ENCODE data around the gene NPAT. TPM values are rescaled to one million over a fixed set of nuclear protein-coding genes. Genes with fewer than 3 reads are reported as not detected.

The NPAT gene
- 5.6 TPM for polyA plus RNA-seq (2013, experiment 1 of 2; ENCODE audit: insufficient read length)
- 7.8 TPM for polyA plus RNA-seq (2013, experiment 2 of 2; ENCODE audit: insufficient read length)

GRCh38 chr11:108222574-108223347, at the start of gene NPAT, which contains the start of gene ATM:
TSS of gene NPAT (minus strand) at chr11:108222638. CDS start at chr11:108222536, 102 bp downstream.
TSS of gene ATM (plus strand) at chr11:108223067. CDS start at chr11:108227625, 4,558 bp downstream.
- peak; percentile 99 for DNase-seq

- no peak for DNase-seq
These were observed 47.1 kb upstream of the NPAT start for GRCh38 chr11:108269583-108269982.

- DNase-seq: no peak
These were observed 30.7 kb upstream of the NPAT start for GRCh38 chr11:108253176-108253575.

GRCh38 chr11:108246885-108247284, 24.4 kb upstream of the NPAT start:
- no peak for DNase-seq

DNA sequence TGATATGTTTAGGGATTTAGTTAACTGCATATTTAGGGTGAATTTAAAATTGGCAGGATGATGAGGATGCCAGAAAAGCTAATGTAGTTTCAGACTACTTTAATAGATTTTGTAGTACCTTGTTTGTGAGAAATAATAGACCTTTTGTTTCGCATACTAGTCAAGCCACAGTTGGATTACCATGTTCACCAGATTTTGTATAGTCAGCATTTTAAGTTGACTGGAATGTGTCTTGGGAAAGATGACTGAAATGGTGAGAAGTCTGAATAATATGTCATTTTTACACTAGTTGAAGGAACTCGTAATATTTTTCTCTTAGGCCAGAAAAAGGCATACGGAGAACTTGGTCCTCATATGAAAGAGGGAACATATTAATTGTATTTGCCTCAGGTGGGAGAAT, 23.9 kb upstream of the NPAT start:
- no peak for DNase-seq

- no peak for DNase-seq
These were observed 20.0 kb upstream of the NPAT start for GRCh38 chr11:108242422-108242821.

GRCh38 chr11:108241330-108242037, 19.0 kb upstream of the NPAT start:
- DNase-seq: no peak

DNA sequence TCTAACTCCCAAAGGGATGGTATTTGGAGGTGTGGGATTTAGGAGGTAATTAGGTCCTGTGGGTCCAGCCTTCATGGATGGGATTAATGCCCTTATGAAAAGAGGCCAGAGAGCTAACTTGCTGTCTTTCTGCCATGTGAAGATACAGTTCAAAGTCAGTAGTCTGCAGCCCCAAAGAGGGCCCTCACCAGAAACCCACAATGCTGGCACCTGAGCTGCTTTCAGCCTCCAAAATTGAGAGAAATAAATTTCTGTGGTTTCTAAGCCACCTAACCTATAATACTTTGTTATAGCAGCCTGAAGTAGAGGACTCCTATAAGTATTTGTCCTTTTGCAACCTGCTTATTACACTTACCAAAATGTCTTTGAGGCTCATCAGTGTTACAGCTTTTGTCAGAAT, 16.6 kb upstream of the NPAT start:
- no peak for DNase-seq

- DNase-seq: no peak
These were observed 14.6 kb upstream of the NPAT start for GRCh38 chr11:108237058-108237481.

GRCh38 chr11:108235633-108236032, 13.2 kb upstream of the NPAT start:
- no peak for DNase-seq

DNA sequence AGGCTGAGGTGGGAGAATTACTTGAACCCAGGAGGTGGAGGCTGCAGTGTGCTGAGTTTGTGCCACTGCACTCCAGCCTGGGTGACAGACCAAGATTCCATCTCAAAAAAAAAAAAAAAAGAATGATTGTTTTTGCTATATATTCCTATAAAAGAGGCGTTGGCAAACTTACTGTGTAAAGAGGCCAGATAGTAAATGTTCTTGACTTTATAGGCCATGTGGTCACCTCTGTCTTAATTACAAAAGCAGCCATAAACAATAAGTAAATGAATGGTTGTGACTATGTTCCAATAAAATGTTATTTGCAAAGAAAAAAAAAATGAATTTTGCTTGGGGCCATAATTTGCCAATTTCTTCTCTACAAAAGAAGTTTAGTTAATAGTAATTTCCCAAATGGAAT, 12.8 kb upstream of the NPAT start:
- no peak for DNase-seq

DNA sequence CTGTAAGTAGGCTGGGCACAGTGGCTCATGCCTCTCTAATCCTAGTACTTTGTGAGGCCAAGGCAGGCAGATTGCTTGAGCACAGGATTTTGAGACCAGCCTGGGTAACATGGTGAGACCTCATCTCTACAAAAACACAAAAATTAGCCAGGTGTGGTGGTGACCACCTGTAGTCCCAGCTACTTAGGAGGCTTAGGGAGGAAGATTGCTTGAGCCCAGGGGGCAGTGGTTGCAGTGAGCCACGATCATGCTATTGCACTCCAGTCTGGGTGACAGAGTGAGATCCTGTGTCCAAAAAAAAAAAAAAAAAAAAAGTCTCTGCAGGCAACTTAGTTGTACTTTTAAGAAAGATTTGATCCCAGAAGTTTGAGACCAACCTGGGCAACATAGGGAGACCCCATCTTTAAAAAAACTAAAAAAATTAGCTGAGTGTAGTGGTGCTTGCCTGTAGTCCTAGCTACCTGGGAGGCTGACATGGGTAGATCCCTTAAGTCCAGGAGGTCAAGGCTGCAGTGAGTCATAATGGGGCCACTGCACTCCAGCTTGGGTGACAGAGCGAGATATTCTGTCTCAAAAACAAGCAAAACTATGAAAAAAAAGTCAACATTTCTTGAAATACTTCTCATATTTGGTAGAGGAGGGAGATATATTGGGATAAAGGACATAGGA, 11.0 kb upstream of the NPAT start:
- no peak for DNase-seq

- no peak for DNase-seq
These were observed 5.8 kb upstream of the NPAT start for GRCh38 chr11:108228251-108228650.

- no peak for DNase-seq
These were observed 3.6 kb upstream of the NPAT start for GRCh38 chr11:108226036-108226435.

GRCh38 chr11:108224911-108225786, 2.7 kb upstream of the NPAT start:
- peak; percentile 17 for DNase-seq

DNA sequence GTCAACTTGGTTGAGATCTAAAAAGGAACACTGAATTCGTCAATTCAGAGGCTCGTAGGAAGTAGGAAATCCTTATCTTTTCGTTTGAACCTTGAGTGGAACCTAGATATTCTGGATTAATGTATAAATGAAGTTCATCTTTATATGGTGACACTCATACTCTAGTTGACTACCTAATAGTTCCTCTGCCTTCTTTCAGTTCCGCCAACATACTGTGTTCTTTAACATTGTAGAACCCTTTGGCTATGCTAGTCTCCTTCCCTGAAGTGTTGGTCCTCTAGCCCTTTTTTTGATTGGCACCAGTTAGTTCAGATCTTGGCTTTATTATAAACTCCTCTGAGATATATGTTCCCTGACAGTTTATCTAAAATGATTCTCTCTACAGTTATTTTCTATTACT, 1.9 kb upstream of the NPAT start:
- no peak for DNase-seq

DNA sequence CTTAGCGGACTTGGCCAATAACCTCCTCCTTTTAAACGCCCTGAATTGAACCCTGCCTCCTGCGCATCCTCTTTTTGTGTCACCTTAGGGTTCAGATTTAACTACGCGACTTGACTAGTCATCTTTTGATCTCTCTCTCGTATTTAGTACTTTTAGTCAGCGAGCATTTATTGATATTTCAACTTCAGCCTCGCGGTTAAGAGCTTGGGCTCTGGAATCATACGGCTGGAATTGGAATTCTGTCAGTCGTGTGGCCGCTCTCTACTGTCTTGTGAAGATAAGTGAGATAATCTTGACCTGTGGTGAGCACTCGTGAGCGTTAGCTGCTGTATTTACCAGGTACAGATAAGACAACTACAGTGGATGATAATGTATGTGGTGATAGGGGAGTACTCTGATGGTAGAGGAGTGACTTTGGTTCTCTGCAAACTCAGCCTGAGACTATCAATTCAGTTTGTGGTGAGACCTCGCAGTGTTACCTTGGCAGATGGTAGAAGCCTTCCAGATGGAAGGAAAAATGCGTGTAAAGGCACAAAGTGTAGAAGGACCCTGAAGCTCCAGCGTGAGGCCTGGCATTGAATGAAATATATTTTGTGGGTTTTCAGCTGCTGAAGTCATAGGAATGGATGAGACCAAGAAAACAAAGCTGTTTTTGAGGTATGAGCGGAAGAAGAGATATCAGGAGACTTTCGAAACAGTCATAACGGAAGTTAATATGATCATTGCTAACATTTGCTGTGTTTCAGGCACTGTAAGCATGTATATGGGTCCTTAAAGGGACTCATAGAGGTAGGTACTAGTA, 1.1 kb upstream of the NPAT start:
- DNase-seq: no peak

DNA sequence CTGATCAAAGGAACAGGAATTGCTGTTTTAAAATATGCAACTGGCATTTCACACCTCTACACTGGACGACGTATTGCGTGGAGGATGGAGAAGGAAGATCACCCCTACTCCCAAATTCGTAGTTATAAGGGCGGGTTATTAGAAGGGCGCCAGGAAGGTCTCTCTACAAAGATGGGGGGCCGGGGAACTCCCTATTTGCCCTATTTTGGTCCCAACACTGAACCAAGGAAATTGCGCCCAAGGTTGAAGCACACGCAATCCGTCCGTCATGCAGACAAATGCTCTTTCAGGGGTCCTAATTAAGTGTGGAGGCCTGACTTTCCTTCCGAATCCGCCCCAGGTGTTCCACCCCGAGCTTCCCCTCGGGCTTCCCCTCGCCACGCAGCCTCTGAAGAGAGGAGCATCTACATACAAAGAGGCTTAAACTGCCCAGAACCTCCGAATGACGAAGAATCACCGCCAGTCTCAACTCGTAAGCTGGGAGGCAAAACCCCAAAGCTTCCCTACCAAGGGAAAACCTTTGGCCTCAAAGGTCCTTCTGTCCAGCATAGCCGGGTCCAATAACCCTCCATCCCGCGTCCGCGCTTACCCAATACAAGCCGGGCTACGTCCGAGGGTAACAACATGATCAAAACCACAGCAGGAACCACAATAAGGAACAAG, 396 bp downstream of the NPAT start:
- no peak for DNase-seq

DNA sequence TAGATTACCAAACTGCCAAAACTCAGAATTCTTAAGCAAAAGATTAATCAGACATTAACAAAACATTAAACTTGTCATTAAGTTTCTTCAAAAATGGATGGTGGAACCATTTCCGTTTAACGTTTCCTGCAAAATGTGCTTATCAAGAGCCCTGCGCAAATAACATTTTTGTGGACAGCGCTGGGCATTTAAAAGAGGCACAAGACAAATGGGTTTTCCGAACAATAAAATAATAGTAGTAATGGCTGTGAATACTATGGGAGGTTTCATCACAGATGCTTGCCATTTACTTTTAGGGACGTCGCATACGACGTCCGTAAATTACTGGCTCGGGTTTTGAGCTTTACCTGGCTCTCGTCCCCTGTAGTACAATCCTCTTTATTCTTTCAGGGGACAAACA, 1.1 kb downstream of the NPAT start:
- no peak for DNase-seq

GRCh38 chr11:108220721-108221336, 1.6 kb downstream of the NPAT start:
- DNase-seq: no peak
